DMS 273 treated with DMSO at 0.1 percent for 48 hours (cell line): ENCODE measurements around the gene SMCP.

Experiments used
- DNase-seq: peaks from one replicate; lab custom pipeline; 2025; lab: John Stamatoyannopoulos, UW

SMCP gene, protein sequence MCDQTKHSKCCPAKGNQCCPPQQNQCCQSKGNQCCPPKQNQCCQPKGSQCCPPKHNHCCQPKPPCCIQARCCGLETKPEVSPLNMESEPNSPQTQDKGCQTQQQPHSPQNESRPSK

DNA sequence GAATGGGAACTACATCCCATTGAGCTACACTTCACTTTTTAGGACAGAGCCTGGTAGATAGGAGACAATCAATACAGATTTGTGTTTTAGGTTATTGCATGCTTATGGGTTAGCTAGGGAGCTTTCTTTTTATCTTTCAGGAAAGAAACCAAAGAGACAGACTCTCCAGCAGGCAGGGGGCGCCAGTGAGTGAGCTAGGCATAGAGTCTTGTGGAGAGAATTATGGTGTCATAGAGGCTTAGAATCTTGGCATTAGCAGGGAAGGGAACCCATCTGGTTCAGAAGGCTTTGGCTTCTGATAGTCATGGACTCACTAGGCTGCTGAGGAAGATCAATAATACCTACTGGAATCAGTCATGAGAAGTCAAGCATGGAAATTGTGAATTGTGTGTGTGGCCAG lies at the start of gene SMCP:
Gene SMCP, plus strand, starts transcription at position 281 of the 400 bp plus-strand sequence. CDS start 6,101 bp downstream, outside the sequence.
- no peak for DNase-seq

DNA sequence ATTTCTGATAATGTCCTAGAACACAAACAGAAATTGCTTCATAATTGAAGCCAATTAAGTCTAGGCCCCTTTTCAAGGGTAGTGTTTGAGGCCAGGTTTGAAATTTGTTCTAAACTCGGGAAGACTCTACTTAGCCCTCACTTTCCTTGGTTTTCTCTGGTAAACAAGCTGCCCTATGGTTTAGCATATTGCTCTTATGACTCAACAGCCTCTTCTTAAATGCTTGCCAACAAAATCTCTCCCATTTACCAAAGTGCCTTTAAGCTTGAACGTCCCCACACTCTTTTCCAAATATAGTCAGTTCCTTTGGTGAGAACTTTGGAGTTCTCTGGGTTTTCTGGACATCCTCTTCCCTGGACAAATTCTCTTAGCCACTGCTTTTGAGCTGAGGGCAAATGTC lies 41.3 kb upstream of the SMCP start:
- no peak for DNase-seq

GRCh38 chr1:152842556-152842955 lies 35.6 kb upstream of the SMCP start, which contains the start of gene LCE6A:
TSS of gene LCE6A (plus strand) at chr1:152842856. CDS start at chr1:152843521, 665 bp downstream.
- DNase-seq = no peak

GRCh38 chr1:152855661-152856060 lies 22.5 kb upstream of the SMCP start:
- DNase-seq = no peak

DNA sequence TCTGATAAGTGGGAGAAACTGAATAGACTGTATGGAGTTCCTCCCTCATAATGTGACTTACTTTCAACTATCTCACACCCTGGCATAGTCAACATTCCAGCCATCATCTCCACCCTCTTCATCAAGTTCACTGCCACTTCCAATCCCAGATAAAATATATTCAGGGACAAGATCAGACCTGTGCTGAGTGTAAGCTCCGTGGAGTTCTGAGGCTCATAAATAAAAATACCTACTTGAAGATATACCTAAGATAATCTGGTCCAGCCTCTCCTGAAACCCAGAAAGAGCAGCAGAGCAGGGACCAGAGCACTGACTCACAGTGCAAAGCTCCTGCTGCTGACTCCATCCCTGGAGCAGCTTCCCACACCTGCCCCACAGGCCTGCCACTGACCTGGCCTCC lies 20.1 kb upstream of the SMCP start:
- no peak for DNase-seq

GRCh38 chr1:152859696-152860095 lies 18.4 kb upstream of the SMCP start, which contains the start of gene LCE7A:
TSS of gene LCE7A (plus strand) at chr1:152859996. CDS start at chr1:152860698, 702 bp downstream.
- no peak for DNase-seq

GRCh38 chr1:152860129-152860528 lies 18.0 kb upstream of the SMCP start:
- DNase-seq = no peak

DNA sequence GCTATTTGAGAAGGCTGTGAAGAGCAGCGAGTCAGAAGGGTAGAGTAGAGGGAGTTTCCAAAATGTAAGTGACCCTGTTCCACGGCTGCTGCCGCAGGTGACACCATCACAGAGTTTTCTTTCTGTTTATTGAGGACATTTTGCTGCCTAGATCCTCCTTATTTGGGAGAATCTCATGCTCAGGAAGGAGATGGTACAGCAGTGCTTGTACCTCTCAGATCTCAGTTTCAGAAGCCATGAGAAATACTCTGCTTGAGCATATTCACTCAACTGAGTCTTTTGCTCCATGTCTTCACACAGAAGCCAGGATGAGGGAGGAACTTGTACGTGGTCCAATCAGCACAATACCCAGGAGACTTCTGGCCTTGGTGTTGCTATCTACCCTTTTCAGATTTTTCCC lies 16.7 kb upstream of the SMCP start:
- DNase-seq = no peak

DNA sequence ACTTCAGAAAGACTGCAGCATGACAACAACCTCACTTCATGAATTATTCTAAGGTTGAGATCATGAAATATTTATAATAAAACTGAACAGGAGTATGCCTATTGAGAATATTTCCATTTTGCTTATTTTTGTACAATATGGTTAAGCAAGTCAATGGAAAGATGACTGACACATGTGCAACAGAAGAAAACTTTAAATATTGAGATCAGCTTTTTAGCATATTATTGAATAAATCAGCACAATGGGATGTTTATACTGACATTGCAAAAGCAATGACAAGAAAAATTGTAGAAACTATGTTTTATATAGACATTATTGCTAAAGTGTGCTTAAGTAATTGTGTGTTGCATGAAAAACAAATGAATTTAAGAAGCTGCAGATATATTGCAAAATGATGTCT lies 13.7 kb upstream of the SMCP start:
- no peak for DNase-seq

- no peak for DNase-seq
Observed at GRCh38 chr1:152866321-152866720, 11.8 kb upstream of the SMCP start.

GRCh38 chr1:152869808-152870419 lies 8.2 kb upstream of the SMCP start:
- no peak for DNase-seq

GRCh38 chr1:152870831-152871730 lies 7.0 kb upstream of the SMCP start:
- DNase-seq = no peak

GRCh38 chr1:152871731-152872126 lies 6.4 kb upstream of the SMCP start:
- no peak for DNase-seq

DNA sequence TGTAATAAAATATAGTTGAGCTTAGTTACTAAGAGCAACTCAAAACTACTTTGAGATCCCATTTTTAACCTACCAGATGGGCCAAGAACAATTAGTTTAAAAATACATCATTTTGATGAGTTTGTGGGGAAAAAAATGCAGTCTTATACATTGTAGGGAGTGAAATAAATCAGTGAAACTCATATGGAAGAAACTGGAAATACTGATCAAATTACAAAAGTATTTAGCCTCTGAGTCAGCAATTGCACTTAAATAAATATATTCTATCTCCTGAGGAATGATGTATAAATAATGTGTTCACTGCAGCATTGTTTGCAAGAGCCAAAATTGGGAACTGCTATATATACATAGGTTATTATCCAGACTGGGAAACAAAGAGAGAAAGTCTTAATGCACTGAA lies 4.6 kb upstream of the SMCP start:
- no peak for DNase-seq

DNA sequence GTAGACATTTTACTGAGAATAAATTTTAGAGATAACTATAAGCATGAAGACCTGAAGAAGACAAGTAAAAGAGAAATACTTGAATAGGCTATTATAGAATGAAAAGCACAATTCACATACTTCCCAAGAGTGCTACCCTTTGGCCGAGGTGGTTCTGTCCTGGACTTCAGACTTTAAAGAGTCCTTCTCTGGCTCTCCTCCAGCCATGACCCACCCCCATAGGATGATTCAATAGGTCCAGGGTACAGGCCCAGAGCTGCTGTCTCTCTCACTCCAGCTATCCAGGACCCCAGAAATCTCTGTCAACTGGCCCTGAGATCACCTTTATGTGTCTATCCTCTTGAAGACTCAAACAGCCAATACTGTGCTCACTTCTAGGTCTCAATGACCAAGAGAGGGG lies 1.3 kb upstream of the SMCP start:
- DNase-seq = no peak

- no peak for DNase-seq
Observed at GRCh38 chr1:152879559-152880198, 1.6 kb downstream of the SMCP start.

GRCh38 chr1:152880316-152880715 lies 2.2 kb downstream of the SMCP start:
- no peak for DNase-seq

DNA sequence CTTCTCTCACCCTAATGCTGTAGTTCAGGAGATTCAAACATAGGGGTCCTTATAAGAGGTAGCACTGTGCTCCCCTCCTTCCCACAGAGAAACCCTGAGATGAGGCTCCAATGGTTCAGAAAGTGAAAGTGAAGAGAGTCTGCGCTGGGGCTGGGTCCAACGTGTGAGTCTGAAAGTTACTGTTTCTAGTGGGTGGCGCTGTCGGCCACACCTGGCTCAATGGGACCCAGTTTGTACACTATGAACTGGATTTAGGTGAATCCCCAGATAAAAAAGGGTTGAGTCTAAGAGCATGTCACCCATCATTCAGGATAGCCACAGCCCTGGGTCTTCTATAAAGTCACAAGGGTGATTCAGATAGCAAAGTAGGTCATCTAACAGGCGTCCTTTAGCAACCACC lies 2.8 kb downstream of the SMCP start:
- no peak for DNase-seq

- no peak for DNase-seq
Observed at GRCh38 chr1:152884085-152884484, 6.0 kb downstream of the SMCP start.

DNA sequence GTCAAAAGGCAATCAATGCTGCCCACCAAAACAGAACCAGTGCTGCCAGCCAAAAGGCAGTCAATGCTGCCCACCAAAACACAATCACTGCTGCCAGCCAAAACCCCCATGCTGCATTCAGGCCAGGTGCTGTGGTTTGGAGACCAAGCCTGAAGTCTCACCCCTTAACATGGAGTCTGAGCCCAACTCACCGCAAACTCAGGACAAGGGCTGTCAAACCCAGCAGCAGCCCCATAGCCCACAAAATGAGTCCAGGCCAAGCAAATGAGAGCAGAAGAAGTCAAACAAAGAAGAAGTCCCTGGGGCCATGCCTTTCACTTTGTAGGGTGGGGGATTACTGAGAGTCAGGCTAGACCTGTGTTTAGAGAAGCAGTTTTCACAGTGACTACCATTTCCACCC lies 6.4 kb downstream of the SMCP start:
- no peak for DNase-seq

- DNase-seq = no peak
Observed at GRCh38 chr1:152884966-152885624, 7.0 kb downstream of the SMCP start.

- no peak for DNase-seq
Observed at GRCh38 chr1:152886085-152886484, 8.0 kb downstream of the SMCP start.
